Dermis blood vessel endothelial cell (primary cell): ENCODE measurements around the gene FAM163B. TPM values are rescaled to one million over a fixed set of nuclear protein-coding genes. Genes with fewer than 3 reads are reported as not detected.

Source experiments
- total RNA-seq: library from RNA; depleted of rRNA; stranded (reverse); fragments of >200 nt; gene quantifications from 2 replicates; pipeline ENCODE4 v1.2.3, GENCODE V29; 2014

Gene FAM163B
- total RNA-seq, 1 donor from 2014 or later: not detected

Other genes with a start within 250 kb of the FAM163B start
- gene SURF4, start 233.3 kb downstream of the FAM163B start, total RNA-seq: 370 and 397 TPM in 2 replicates
- gene STKLD1, start 233.0 kb downstream of the FAM163B start, total RNA-seq: 0.47 and 1.2 TPM in 2 replicates
- 16.2 and 26.9 TPM in 2 replicates for gene REXO4, start 191.4 kb downstream of the FAM163B start, total RNA-seq
- gene ADAMTS13, start 187.0 kb downstream of the FAM163B start, total RNA-seq: 0.84 and 1.0 TPM in 2 replicates
- gene CACFD1, start 149.4 kb downstream of the FAM163B start, total RNA-seq: 12.8 and 21.4 TPM in 2 replicates
- 32.0 and 42.1 TPM in 2 replicates for gene SLC2A6, start 130.3 kb downstream of the FAM163B start, total RNA-seq
- gene MYMK, start 84.4 kb downstream of the FAM163B start, total RNA-seq: not detected in 2 replicates
- gene ADAMTSL2, start 74.7 kb downstream of the FAM163B start, total RNA-seq: under 0.01 and 0.17 TPM in 2 replicates
- not detected in 2 replicates for gene DBH, start 27.0 kb upstream of the FAM163B start, total RNA-seq
- 0.34 and 0.37 TPM in 2 replicates for gene SARDH, start 129.0 kb upstream of the FAM163B start, total RNA-seq